Progenitor cell of endocrine pancreas (in vitro differentiated cells): ENCODE measurements around the gene NBEA. TPM values are rescaled to one million over a fixed set of nuclear protein-coding genes. Genes with fewer than 3 reads are reported as not detected.

Experiments
- DNase-seq: peaks from one replicate; pipeline ENCODE4 v3.0.0; 2021; ENCODE audit warnings: low spot score; ENCODE audit not compliant: unreplicated experiment
- H3K27ac Mint-ChIP-seq: 2 replicates; pipeline ENCODE4 v1.8.0; 2021; ENCODE audit warnings: mild to moderate bottlenecking, moderate library complexity, mixed read lengths
- H3K27me3 Mint-ChIP-seq: 2 replicates; pipeline ENCODE4 v1.8.0; 2021; ENCODE audit warnings: mixed read lengths
- H3K36me3 Mint-ChIP-seq: 2 replicates; pipeline ENCODE4 v1.8.0; 2022; ENCODE audit warnings: mixed read lengths; ENCODE audit not compliant: insufficient read depth
- H3K4me1 Mint-ChIP-seq: 2 replicates; pipeline ENCODE4 v1.8.0; 2021; ENCODE audit warnings: low read depth, mixed read lengths
- H3K4me3 Mint-ChIP-seq: 2 replicates; pipeline ENCODE4 v1.8.0; 2021; ENCODE audit warnings: low read depth, mild to moderate bottlenecking, moderate library complexity, mixed read lengths
- H3K9me3 Mint-ChIP-seq: 2 replicates; pipeline ENCODE4 v1.8.0; 2021; ENCODE audit warnings: low read depth, mixed read lengths
- total RNA-seq: library from RNA; stranded (reverse); gene quantifications from 2 replicates; pipeline ENCODE4 v1.2.1, GENCODE V29; 2021
- TF ChIP-seq, protein P1 (sequence below): fragments of 200-600 bp; sonication (generic); IDR thresholded peaks from one replicate; pipeline ENCODE4 v1.5.0; 2021; ENCODE audit warnings: antibody characterized with exemption, mild to moderate bottlenecking; ENCODE audit not compliant: unreplicated experiment

The NBEA gene
- total RNA-seq, 1 donor from 2014 or later, result 21.7 TPM

DNA sequence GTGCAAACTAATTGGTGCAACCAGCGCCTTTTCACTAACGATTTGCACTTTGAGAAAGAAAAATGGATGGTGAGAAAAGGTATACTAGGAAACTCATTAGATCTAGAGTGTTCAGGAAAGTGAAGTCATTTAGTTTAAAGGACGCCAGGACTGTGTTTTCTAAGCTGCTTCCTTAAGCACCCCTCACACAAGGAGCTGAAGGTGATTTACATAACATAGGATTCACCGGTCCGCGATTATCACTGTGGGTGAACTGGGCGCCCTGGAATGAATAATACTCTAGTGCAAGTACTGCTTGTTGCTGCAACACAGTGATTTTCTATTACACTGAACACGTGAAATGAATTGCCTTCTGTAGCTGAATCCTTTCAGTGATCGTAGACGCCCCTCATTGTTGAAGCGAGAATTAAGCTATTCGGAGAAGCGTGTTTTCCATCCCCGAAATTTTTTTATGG, 537.0 kb downstream of the NBEA start:
- Mint-ChIP-seq H3K4me3 (no peak overlapping the region), H3K27ac (no peak overlapping the region), H3K27me3 (peaks cover 72% of the 10 kb centered on the region), H3K9me3 (no peaks in the 10 kb centered on the region), H3K4me1 (peaks cover 22% of the 10 kb centered on the region), H3K36me3 (no peaks in the 10 kb centered on the region)
- no peak for DNase-seq
- TF ChIP-seq, protein P1, sequence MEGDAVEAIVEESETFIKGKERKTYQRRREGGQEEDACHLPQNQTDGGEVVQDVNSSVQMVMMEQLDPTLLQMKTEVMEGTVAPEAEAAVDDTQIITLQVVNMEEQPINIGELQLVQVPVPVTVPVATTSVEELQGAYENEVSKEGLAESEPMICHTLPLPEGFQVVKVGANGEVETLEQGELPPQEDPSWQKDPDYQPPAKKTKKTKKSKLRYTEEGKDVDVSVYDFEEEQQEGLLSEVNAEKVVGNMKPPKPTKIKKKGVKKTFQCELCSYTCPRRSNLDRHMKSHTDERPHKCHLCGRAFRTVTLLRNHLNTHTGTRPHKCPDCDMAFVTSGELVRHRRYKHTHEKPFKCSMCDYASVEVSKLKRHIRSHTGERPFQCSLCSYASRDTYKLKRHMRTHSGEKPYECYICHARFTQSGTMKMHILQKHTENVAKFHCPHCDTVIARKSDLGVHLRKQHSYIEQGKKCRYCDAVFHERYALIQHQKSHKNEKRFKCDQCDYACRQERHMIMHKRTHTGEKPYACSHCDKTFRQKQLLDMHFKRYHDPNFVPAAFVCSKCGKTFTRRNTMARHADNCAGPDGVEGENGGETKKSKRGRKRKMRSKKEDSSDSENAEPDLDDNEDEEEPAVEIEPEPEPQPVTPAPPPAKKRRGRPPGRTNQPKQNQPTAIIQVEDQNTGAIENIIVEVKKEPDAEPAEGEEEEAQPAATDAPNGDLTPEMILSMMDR, result no peak

DNA sequence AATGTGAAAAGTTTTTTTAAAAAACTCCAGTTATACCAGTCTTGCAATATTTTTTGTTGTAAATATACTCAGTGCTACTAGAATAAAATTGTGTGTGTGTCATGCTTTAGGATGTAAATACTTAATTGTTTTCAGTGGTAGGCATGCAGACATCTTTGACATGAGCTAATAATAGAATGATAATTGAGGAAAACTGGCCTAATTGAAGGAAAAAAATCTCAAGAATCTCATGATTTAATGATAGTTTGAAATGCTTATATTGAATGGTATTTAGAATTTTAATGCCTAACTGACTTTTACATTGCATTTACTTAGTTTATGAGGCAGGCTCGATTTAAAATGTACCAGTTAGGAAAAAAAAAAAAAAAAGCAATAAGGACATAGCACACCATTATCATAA, 537.6 kb downstream of the NBEA start:
- Mint-ChIP-seq H3K27ac (no peak overlapping the region), H3K27me3 (peaks cover 67% of the 10 kb centered on the region), H3K36me3 (no peaks in the 10 kb centered on the region), H3K4me1 (peaks cover 20% of the 10 kb centered on the region), H3K9me3 (no peaks in the 10 kb centered on the region), H3K4me3 (no peak overlapping the region)
- TF ChIP-seq, protein P1, result no peak
- DNase-seq, result no peak

DNA sequence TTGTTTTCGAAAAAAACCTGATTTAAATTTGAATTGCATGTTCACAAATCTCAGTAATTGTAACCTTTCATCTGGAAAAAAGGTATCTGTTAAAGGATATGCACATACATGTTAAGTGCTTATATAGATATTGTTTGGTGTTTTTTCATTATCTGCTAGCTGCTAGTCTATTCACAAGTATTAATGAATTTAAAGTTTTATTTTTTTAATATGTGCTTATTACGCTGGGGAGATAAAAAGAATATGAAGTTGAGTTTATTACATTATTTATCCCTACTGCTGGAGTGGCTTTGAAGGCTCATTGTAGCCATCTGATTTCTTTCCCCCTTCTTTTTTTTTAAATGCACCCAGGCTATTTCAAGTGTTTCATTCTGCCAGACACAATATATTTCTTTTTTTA, 538.3 kb downstream of the NBEA start:
- H3K4me3 Mint-ChIP-seq, result no peak overlapping the region
- DNase-seq, result no peak
- TF ChIP-seq, protein P1, result no peak
- H3K27me3 Mint-ChIP-seq, result peaks cover 60% of the 10 kb centered on the region
- no peak overlapping the region for H3K27ac Mint-ChIP-seq
- peaks cover 16% of the 10 kb centered on the region for H3K4me1 Mint-ChIP-seq
- H3K9me3 Mint-ChIP-seq, result no peaks in the 10 kb centered on the region
- no peaks in the 10 kb centered on the region for H3K36me3 Mint-ChIP-seq

DNA sequence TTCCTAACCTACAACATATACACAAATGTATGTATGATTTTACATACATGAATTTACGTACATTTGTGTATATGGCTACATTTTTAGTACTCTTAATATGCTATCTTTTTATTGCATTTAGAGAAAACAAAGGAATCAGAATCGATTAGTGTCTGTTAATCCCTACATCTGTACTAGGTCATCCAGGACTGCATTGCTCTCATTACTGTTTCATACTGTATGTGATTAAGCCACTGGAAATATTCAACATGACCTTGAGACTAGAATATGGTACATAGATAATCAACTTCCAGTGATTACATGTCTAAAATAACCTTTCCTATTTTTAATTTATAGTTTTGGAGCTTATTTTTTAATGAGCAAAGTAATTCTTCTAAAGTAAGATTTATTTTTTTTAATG, 539.7 kb downstream of the NBEA start:
- peaks cover 5% of the 10 kb centered on the region for H3K4me1 Mint-ChIP-seq
- H3K27ac Mint-ChIP-seq, result no peak overlapping the region
- peaks cover 46% of the 10 kb centered on the region for H3K27me3 Mint-ChIP-seq
- H3K9me3 Mint-ChIP-seq, result no peaks in the 10 kb centered on the region
- TF ChIP-seq, protein P1, result no peak
- DNase-seq, result no peak
- H3K36me3 Mint-ChIP-seq, result no peaks in the 10 kb centered on the region
- no peak overlapping the region for H3K4me3 Mint-ChIP-seq

DNA sequence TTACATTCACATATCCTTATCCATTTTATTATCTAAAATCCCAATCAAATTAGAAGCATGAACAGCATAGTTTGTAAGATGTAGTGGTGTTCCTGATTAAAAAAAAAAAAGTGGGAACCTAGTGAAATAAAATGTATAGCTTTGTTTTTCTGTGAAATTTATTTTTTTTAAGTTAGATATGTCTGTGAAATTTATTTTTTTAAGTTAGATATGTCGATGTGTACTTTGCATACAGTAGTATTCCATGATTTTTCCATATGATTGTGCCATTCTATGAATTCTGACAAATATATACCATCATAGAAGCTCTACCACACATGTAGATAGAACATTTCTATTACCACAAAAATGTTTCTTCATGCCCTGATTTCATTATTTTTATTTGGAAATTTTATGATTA, 540.5 kb downstream of the NBEA start:
- Mint-ChIP-seq H3K36me3 (no peaks in the 10 kb centered on the region), H3K9me3 (no peaks in the 10 kb centered on the region), H3K27ac (no peak overlapping the region), H3K4me1 (peaks cover 4% of the 10 kb centered on the region), H3K4me3 (no peak overlapping the region), H3K27me3 (peaks cover 38% of the 10 kb centered on the region)
- DNase-seq, result no peak
- TF ChIP-seq, protein P1, result no peak
